WTC11 (cell line): ENCODE measurements around the gene TTI1. TPM values are rescaled to one million over a fixed set of nuclear protein-coding genes. Genes with fewer than 3 reads are reported as not detected.

Experiments
- ATAC-seq: fragments of 200-7000 bp; cut with Tn5 transposase; 2 replicates; pipeline ENCODE4 v1.10.0; 2021; ENCODE audit warnings: mild to moderate bottlenecking, moderate library complexity
- CTCF ChIA-PET: fragments of 300-600 bp; sonication (Branson Sonifier 250); formaldehyde crosslinking; loops from one replicate; lab custom pipeline; 2021; ENCODE audit warnings: antibody characterized with exemption; lab: Charles Lee
- POLR2A ChIA-PET: fragments of 350-600 bp; sonication (Branson Sonifier 250); formaldehyde crosslinking; loops from one replicate; lab custom pipeline; 2021; ENCODE audit warnings: antibody characterized with exemption; lab: Charles Lee
- DNase-seq: peaks from one replicate; pipeline ENCODE4 v3.0.0; 2021; ENCODE audit warnings: low spot score
- H3K27ac Mint-ChIP-seq: 2 replicates; pipeline ENCODE4 v1.8.0; 2021; ENCODE audit warnings: mixed read lengths
- H3K27me3 Mint-ChIP-seq: 2 replicates; pipeline ENCODE4 v1.8.0; 2021; ENCODE audit warnings: low read depth, mild to moderate bottlenecking, moderate library complexity, mixed read lengths
- H3K36me3 Mint-ChIP-seq: 2 replicates; pipeline ENCODE4 v1.8.0; 2021; ENCODE audit warnings: mixed read lengths
- H3K4me1 Mint-ChIP-seq: 2 replicates; pipeline ENCODE4 v1.8.0; 2022; ENCODE audit warnings: mixed read lengths
- H3K4me3 Mint-ChIP-seq: 2 replicates; pipeline ENCODE4 v1.8.0; 2021; ENCODE audit warnings: mild to moderate bottlenecking, moderate library complexity, mixed read lengths
- H3K9me3 Mint-ChIP-seq: 2 replicates; pipeline ENCODE4 v1.8.0; 2021; ENCODE audit warnings: mixed read lengths
- ATF1 ChIP-seq: sonication (generic); formaldehyde crosslinking; IDR thresholded peaks from 2 replicates; pipeline ENCODE4 v1.8.1; 2023; ENCODE audit warnings: mild to moderate bottlenecking, moderate library complexity, missing genetic modification reagents
- EMX1 ChIP-seq: fragments of 250-450 bp; sonication (Bioruptor Pico); IDR thresholded peaks from 2 replicates; pipeline ENCODE4 v1.8.0; 2021; ENCODE audit warnings: mild to moderate bottlenecking
- HMGA2 ChIP-seq: fragments of 250-450 bp; sonication (Bioruptor Pico); IDR thresholded peaks from 2 replicates; pipeline ENCODE4 v1.4.0; 2021; ENCODE audit warnings: mild to moderate bottlenecking, moderate library complexity
- OVOL2 ChIP-seq: fragments of 250-450 bp; sonication (Bioruptor Pico); IDR thresholded peaks from 2 replicates; pipeline ENCODE4 v1.9.0; 2021; ENCODE audit warnings: mild to moderate bottlenecking, borderline replicate concordance
- RELA ChIP-seq: sonication (generic); formaldehyde crosslinking; IDR thresholded peaks from 2 replicates; pipeline ENCODE4 v1.8.1; 2022; ENCODE audit warnings: missing genetic modification reagents, mild to moderate bottlenecking, borderline replicate concordance
- SMAD4 ChIP-seq: sonication (generic); formaldehyde crosslinking; IDR thresholded peaks from 2 replicates; pipeline ENCODE4 v1.8.0; 2022; ENCODE audit warnings: mild to moderate bottlenecking, missing genetic modification reagents
- ZBTB21 ChIP-seq: sonication (generic); formaldehyde crosslinking; IDR thresholded peaks from 2 replicates; pipeline ENCODE4 v1.8.1; 2023; ENCODE audit warnings: mild to moderate bottlenecking, missing genetic modification reagents, borderline replicate concordance
- ZNF219 ChIP-seq: sonication (generic); formaldehyde crosslinking; IDR thresholded peaks from 2 replicates; pipeline ENCODE4 v1.8.0; 2023; ENCODE audit warnings: missing genetic modification reagents, mild to moderate bottlenecking, borderline replicate concordance
- ZNF423 ChIP-seq: fragments of 250-450 bp; sonication (Bioruptor Pico); IDR thresholded peaks from 2 replicates; pipeline ENCODE4 v2.1.2; 2022; ENCODE audit warnings: mild to moderate bottlenecking, moderate library complexity
- ZNF671 ChIP-seq: fragments of 250-450 bp; sonication (Bioruptor Pico); IDR thresholded peaks from 2 replicates; pipeline ENCODE4 v1.8.0; 2021; ENCODE audit warnings: mild to moderate bottlenecking
- total RNA-seq: library from RNA; stranded (reverse); gene quantifications from 3 replicates; pipeline ENCODE4 v1.2.3, GENCODE V29; 2021
- TF ChIP-seq, protein P1 (sequence below): fragments of 250-450 bp; sonication (Bioruptor Pico); conservative IDR thresholded peaks from 2 replicates; pipeline ENCODE4 v1.9.0; 2021; ENCODE audit warnings: mild to moderate bottlenecking
- TF ChIP-seq, protein P2 (sequence below): sonication (generic); formaldehyde crosslinking; IDR thresholded peaks from 2 replicates; pipeline ENCODE4 v1.8.0; 2022; ENCODE audit warnings: mild to moderate bottlenecking, missing genetic modification reagents
- TF ChIP-seq, protein P3 (sequence below): sonication (generic); formaldehyde crosslinking; IDR thresholded peaks from 2 replicates; pipeline ENCODE4 v1.8.1; 2023; ENCODE audit warnings: mild to moderate bottlenecking, missing genetic modification reagents, moderate library complexity
- TF ChIP-seq, protein P4 (sequence below): sonication (generic); formaldehyde crosslinking; IDR thresholded peaks from 2 replicates; pipeline ENCODE4 v1.8.0; 2022; ENCODE audit warnings: mild to moderate bottlenecking, missing genetic modification reagents
- TF ChIP-seq, protein P5 (sequence below): sonication (generic); formaldehyde crosslinking; IDR thresholded peaks from 2 replicates; pipeline ENCODE4 v1.8.0; 2023; ENCODE audit warnings: missing genetic modification reagents, mild to moderate bottlenecking, borderline replicate concordance

TTI1 gene
- total RNA-seq, 1 experiment from 2014 or later: 43.5 TPM

DNA sequence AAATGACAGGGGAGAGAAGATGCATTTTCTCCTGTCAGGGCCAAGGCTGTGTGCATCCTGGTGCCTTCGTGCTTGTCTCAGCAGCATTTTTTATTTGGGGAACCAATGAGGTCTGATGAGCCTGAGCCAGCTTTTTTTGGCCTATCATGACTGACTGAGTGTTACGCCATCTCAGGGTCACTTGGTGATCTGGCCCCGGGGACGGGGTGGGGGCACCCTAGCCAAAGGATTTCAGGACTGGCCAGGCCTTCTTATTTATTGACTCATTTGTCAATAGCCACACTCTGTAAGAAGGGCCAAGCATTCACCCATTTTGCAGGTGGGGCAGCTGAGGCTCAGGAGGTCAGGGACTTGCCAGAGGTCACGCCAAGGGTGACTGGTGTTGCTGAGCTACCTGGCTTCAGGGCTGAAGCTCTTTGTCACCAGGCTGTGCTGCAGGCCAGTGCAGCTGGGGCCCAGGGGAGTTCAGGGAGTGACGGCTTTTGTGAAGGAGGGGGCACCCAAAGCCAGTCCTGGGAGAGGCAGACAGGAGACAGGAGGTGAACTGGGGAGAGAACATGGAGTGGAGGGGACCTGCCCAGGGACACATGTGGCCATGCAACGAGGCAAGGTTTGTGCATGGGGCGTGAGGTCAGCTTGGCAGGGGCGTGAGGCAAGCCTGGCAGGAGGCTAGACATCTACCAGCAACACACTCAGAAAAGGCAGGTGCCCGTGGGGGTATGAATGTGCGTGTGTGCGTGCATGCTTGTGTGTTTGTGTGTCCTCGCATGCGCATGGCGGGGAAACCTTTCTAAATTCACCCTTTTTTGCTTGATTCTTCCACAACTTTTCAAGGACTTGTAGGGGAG, 99.2 kb downstream of the TTI1 start:
- CTCF ChIA-PET: interaction anchor here (0.7 to 3.6 kb wide), 6 partner anchors 10 to 370 kb away, joined by 3 to 14 read pairs (median 3); no protein-coding TSS in a partner anchor
- H3K27ac Mint-ChIP-seq: no peak overlapping the region
- no peaks in the 10 kb centered on the region; the same call in 1 of the 2 replicates for H3K27me3 Mint-ChIP-seq

More for the DNA sequence above, 99.2 kb downstream of the TTI1 start:
- POLR2A ChIA-PET: no interaction called here
- H3K4me3 Mint-ChIP-seq: no peak overlapping the region
- peaks cover 36% of the 10 kb centered on the region for H3K4me1 Mint-ChIP-seq
- no peak for ATAC-seq
- TF ChIP-seq ATF1 (CRISPR knock-in tag) (no peak), OVOL2 (no peak), HMGA2 (CRISPR knock-in tag) (no peak), ZNF671 (CRISPR knock-in tag) (no peak), RELA (CRISPR knock-in tag) (no peak), ZNF219 (no peak), ZBTB21 (CRISPR knock-in tag) (no peak), ZNF423 (no peak), SMAD4 (no peak), EMX1 (no peak)
- TF ChIP-seq, protein P1, sequence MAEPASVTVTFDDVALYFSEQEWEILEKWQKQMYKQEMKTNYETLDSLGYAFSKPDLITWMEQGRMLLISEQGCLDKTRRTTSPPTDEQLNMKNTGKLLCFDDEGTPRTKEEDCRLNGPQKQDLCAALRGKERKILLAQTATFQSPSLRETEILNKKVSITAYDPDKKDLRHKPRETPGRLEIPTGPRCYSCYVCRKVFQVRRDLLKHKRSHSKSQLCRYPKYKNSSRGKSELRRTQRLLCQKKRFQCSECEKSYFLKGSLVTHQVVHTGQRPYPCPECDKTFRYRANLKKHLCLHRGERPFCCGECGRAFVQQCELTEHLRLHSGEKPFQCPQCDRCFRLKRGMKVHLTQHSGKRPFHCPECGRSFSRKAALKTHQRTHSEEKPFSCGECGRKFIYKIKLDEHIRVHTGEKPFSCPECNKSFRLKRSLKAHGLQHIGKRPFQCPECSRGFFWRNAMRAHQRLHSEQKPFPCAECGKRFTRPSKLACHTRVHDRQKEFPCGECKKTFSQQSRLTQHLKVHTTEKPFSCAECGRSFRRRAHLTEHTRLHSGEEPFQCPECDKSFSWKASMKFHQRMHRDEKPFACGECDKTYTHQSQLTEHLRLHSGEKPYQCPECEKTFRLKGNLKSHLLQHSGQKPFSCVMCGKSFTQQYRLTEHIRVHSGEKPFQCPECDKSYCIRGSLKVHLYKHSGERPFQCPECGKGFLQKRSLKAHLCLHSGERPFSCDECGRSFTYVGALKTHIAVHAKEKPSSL (CRISPR knock-in tag): no peak
- TF ChIP-seq, protein P2, sequence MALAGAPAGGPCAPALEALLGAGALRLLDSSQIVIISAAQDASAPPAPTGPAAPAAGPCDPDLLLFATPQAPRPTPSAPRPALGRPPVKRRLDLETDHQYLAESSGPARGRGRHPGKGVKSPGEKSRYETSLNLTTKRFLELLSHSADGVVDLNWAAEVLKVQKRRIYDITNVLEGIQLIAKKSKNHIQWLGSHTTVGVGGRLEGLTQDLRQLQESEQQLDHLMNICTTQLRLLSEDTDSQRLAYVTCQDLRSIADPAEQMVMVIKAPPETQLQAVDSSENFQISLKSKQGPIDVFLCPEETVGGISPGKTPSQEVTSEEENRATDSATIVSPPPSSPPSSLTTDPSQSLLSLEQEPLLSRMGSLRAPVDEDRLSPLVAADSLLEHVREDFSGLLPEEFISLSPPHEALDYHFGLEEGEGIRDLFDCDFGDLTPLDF (CRISPR knock-in tag): no peak
- TF ChIP-seq, protein P3, sequence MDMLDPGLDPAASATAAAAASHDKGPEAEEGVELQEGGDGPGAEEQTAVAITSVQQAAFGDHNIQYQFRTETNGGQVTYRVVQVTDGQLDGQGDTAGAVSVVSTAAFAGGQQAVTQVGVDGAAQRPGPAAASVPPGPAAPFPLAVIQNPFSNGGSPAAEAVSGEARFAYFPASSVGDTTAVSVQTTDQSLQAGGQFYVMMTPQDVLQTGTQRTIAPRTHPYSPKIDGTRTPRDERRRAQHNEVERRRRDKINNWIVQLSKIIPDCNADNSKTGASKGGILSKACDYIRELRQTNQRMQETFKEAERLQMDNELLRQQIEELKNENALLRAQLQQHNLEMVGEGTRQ (CRISPR knock-in tag): no peak
- TF ChIP-seq, protein P4, sequence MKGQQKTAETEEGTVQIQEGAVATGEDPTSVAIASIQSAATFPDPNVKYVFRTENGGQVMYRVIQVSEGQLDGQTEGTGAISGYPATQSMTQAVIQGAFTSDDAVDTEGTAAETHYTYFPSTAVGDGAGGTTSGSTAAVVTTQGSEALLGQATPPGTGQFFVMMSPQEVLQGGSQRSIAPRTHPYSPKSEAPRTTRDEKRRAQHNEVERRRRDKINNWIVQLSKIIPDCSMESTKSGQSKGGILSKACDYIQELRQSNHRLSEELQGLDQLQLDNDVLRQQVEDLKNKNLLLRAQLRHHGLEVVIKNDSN (CRISPR knock-in tag): no peak
- TF ChIP-seq, protein P5, sequence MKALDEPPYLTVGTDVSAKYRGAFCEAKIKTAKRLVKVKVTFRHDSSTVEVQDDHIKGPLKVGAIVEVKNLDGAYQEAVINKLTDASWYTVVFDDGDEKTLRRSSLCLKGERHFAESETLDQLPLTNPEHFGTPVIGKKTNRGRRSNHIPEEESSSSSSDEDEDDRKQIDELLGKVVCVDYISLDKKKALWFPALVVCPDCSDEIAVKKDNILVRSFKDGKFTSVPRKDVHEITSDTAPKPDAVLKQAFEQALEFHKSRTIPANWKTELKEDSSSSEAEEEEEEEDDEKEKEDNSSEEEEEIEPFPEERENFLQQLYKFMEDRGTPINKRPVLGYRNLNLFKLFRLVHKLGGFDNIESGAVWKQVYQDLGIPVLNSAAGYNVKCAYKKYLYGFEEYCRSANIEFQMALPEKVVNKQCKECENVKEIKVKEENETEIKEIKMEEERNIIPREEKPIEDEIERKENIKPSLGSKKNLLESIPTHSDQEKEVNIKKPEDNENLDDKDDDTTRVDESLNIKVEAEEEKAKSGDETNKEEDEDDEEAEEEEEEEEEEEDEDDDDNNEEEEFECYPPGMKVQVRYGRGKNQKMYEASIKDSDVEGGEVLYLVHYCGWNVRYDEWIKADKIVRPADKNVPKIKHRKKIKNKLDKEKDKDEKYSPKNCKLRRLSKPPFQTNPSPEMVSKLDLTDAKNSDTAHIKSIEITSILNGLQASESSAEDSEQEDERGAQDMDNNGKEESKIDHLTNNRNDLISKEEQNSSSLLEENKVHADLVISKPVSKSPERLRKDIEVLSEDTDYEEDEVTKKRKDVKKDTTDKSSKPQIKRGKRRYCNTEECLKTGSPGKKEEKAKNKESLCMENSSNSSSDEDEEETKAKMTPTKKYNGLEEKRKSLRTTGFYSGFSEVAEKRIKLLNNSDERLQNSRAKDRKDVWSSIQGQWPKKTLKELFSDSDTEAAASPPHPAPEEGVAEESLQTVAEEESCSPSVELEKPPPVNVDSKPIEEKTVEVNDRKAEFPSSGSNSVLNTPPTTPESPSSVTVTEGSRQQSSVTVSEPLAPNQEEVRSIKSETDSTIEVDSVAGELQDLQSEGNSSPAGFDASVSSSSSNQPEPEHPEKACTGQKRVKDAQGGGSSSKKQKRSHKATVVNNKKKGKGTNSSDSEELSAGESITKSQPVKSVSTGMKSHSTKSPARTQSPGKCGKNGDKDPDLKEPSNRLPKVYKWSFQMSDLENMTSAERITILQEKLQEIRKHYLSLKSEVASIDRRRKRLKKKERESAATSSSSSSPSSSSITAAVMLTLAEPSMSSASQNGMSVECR: no peak
- no peaks in the 10 kb centered on the region for H3K9me3 Mint-ChIP-seq
- no peak for DNase-seq
- H3K36me3 Mint-ChIP-seq: no peaks in the 10 kb centered on the region

Other genes with a start within 250 kb of the TTI1 start
- gene VSTM2L, start 130.3 kb downstream of the TTI1 start, total RNA-seq: 1.7 to 2.1 TPM (median 1.9 TPM) in 3 replicates
- gene RPRD1B, start 290 bp upstream of the TTI1 start, total RNA-seq: 21.4 to 25.5 TPM (median 21.5 TPM) in 3 replicates
- gene TGM2, start 131.8 kb upstream of the TTI1 start, total RNA-seq: 1.5 to 2.1 TPM (median 1.8 TPM) in 3 replicates
- 0.16 to 0.50 TPM (median 0.27 TPM) in 3 replicates for gene KIAA1755, start 227.3 kb upstream of the TTI1 start, total RNA-seq